Endothelial cell (in vitro differentiated cells): ENCODE measurements around the gene MXRA7. TPM values are rescaled to one million over a fixed set of nuclear protein-coding genes. Genes with fewer than 3 reads are reported as not detected.

Experiments
- DNase-seq: peaks from one replicate; pipeline ENCODE4 v3.0.0; 2021; ENCODE audit warnings: low spot score
- H3K27ac Mint-ChIP-seq: one replicate; pipeline ENCODE4 v1.8.0; 2021; ENCODE audit warnings: mixed read lengths, inconsistent platforms; ENCODE audit not compliant: unreplicated experiment
- H3K27me3 Mint-ChIP-seq: one replicate; pipeline ENCODE4 v1.8.0; 2021; ENCODE audit warnings: mild to moderate bottlenecking, moderate library complexity, mixed read lengths, inconsistent platforms; ENCODE audit not compliant: unreplicated experiment
- H3K36me3 Mint-ChIP-seq: one replicate; pipeline ENCODE4 v1.8.0; 2021; ENCODE audit warnings: mild to moderate bottlenecking, low read depth, mixed read lengths, inconsistent platforms; ENCODE audit not compliant: unreplicated experiment
- H3K4me1 Mint-ChIP-seq: one replicate; pipeline ENCODE4 v1.8.0; 2021; ENCODE audit warnings: mild to moderate bottlenecking, mixed read lengths, inconsistent platforms; ENCODE audit not compliant: unreplicated experiment
- H3K4me3 Mint-ChIP-seq: one replicate; pipeline ENCODE4 v1.8.0; 2021; ENCODE audit warnings: mild to moderate bottlenecking, mixed read lengths, inconsistent platforms; ENCODE audit not compliant: unreplicated experiment
- H3K9me3 Mint-ChIP-seq: one replicate; pipeline ENCODE4 v1.8.0; 2021; ENCODE audit warnings: mixed read lengths, inconsistent platforms; ENCODE audit not compliant: unreplicated experiment
- total RNA-seq: library from RNA; stranded (reverse); fragmentation: NEBNext Ultra II Directional; extraction: Animal tissue kit (Norgen Biotek cat#: 25700); gene quantifications from one replicate; pipeline ENCODE4 v1.2.1, GENCODE V29; 2021; ENCODE audit not compliant: unreplicated experiment
- TF ChIP-seq, protein P1 (sequence below): fragments of 200-600 bp; sonication (generic); IDR thresholded peaks from one replicate; pipeline ENCODE4 v1.5.0; 2021; ENCODE audit warnings: antibody characterized with exemption; ENCODE audit not compliant: unreplicated experiment

Gene MXRA7
- total RNA-seq, 1 donor from 2014 or later = 51.6 TPM

- no peak overlapping the region for H3K4me3 Mint-ChIP-seq
- DNase-seq = no peak
- H3K36me3 Mint-ChIP-seq = no peaks in the 10 kb centered on the region
- no peak overlapping the region for H3K27ac Mint-ChIP-seq
- TF ChIP-seq, protein P1, sequence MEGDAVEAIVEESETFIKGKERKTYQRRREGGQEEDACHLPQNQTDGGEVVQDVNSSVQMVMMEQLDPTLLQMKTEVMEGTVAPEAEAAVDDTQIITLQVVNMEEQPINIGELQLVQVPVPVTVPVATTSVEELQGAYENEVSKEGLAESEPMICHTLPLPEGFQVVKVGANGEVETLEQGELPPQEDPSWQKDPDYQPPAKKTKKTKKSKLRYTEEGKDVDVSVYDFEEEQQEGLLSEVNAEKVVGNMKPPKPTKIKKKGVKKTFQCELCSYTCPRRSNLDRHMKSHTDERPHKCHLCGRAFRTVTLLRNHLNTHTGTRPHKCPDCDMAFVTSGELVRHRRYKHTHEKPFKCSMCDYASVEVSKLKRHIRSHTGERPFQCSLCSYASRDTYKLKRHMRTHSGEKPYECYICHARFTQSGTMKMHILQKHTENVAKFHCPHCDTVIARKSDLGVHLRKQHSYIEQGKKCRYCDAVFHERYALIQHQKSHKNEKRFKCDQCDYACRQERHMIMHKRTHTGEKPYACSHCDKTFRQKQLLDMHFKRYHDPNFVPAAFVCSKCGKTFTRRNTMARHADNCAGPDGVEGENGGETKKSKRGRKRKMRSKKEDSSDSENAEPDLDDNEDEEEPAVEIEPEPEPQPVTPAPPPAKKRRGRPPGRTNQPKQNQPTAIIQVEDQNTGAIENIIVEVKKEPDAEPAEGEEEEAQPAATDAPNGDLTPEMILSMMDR = no peak
- H3K27me3 Mint-ChIP-seq = peaks cover 7% of the 10 kb centered on the region
- no peaks in the 10 kb centered on the region for H3K9me3 Mint-ChIP-seq
- peaks cover 17% of the 10 kb centered on the region for H3K4me1 Mint-ChIP-seq
Observed at GRCh38 chr17:76706817-76707216, 3.9 kb downstream of the MXRA7 start.

DNA sequence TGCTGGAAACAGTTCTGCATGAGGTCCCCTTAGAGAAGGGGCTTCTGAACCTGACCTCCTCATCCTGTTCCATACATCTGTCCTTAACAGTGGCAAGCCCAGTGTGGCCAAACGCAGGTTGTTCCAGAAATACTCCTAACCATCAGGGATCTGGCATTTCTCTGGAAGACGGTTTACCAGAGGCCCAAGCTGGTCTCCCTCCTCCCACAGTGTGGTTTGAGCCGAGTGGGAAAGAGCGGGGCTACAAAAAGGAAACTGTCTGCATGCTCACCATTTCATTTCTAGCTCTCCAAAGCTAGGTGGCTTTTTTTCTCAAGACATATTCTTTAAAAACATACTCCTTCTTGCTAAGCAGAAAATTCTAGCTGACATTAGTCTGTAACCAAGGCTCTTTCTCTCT, 6.0 kb downstream of the MXRA7 start:
- H3K9me3 Mint-ChIP-seq = no peaks in the 10 kb centered on the region
- no peak for DNase-seq
- H3K4me1 Mint-ChIP-seq = peaks cover 16% of the 10 kb centered on the region
- H3K4me3 Mint-ChIP-seq = no peak overlapping the region
- TF ChIP-seq, protein P1 = no peak
- H3K27me3 Mint-ChIP-seq = peaks cover 7% of the 10 kb centered on the region
- H3K27ac Mint-ChIP-seq = no peak overlapping the region
- H3K36me3 Mint-ChIP-seq = no peaks in the 10 kb centered on the region

DNA sequence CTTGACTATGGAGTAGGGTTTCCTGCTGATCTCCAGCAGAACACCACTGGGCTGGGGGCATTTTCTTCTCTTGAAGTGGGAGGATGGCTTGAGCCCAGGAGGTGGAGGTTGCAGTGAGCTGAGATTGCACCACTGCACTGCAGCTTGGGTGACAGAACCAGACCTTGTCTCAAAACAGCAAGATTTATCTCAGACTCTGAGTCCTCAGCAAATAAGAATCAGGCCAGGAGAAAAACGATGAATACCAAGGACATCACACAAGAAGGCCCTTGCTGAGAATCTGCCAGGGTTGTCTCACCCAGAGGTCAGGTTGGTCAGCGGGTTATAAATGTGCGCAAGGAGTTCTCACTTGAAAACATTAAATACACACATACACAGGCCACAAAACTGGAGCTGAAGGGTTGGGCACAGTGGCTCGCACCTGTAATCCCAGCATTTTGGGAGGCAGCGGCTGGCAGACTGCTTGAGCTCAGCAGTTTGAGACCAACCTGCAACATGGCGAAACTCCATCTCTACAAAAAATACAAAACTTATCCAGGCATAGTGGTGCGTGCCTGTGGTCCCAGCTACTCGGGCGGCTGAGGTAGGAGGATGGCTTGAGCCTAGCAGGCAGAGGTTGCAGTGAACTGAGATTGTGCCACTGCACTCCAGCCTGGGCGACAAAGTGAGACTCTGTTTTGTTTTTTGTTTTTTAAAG, 7.7 kb downstream of the MXRA7 start:
- Mint-ChIP-seq H3K4me1 (peaks cover 8% of the 10 kb centered on the region), H3K27ac (no peak overlapping the region), H3K9me3 (no peaks in the 10 kb centered on the region), H3K27me3 (peaks cover 3% of the 10 kb centered on the region), H3K4me3 (no peak overlapping the region), H3K36me3 (no peaks in the 10 kb centered on the region)
- DNase-seq = no peak
- TF ChIP-seq, protein P1 = no peak

- TF ChIP-seq, protein P1 = no peak
- Mint-ChIP-seq H3K27ac (no peak overlapping the region), H3K9me3 (no peaks in the 10 kb centered on the region), H3K27me3 (peaks cover 3% of the 10 kb centered on the region), H3K36me3 (no peaks in the 10 kb centered on the region), H3K4me3 (no peak overlapping the region), H3K4me1 (peaks cover 8% of the 10 kb centered on the region)
- DNase-seq = no peak
Observed at GRCh38 chr17:76702076-76702475, 8.7 kb downstream of the MXRA7 start.

DNA sequence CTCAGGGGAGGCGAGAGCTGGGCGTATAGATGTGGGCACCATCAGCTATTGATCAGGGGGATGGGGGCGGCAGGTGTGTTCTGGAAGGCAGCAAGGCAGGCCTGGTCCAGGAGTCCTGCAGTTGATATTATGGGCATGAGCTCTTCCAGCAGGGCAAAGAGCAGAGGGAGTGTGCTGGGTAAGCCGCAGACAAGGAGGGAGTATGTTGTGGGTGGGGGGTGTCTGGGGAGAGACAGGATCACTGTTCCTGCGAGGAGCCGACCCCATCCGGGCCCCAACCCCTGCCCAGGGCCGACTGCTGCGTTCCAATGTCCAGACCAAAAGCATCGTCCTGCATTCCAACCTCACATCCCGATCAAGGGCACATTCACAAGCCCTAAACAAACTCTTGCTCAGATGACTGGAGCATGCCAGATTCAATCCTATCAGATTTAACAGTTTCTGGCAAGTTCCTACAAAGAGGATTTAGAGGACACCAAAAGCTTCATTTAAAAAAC, 9.2 kb downstream of the MXRA7 start:
- Mint-ChIP-seq H3K36me3 (no peaks in the 10 kb centered on the region), H3K4me3 (peak overlapping the region; percentile 9), H3K4me1 (peaks cover 8% of the 10 kb centered on the region), H3K27me3 (peaks cover 3% of the 10 kb centered on the region), H3K9me3 (no peaks in the 10 kb centered on the region), H3K27ac (no peak overlapping the region)
- DNase-seq = no peak
- TF ChIP-seq, protein P1 = no peak
